NCI-H2196 treated with DMSO at 0.1 percent for 48 hours (cell line): ENCODE data around the gene TTC6.

Source experiments
- DNase-seq: peaks from one replicate; lab custom pipeline; 2025; ENCODE audit not compliant: unreplicated experiment; lab: John Stamatoyannopoulos, UW

The TTC6 gene

GRCh38 chr14:37620856-37621255 lies 25.4 kb downstream of the TTC6 start:
- DNase-seq = no peak

GRCh38 chr14:37622231-37622923 lies 26.9 kb downstream of the TTC6 start:
- DNase-seq = no peak

GRCh38 chr14:37623426-37623951 lies 28.1 kb downstream of the TTC6 start:
- peak; percentile 36 for DNase-seq

GRCh38 chr14:37623971-37624370 lies 28.5 kb downstream of the TTC6 start:
- DNase-seq = no peak

DNA sequence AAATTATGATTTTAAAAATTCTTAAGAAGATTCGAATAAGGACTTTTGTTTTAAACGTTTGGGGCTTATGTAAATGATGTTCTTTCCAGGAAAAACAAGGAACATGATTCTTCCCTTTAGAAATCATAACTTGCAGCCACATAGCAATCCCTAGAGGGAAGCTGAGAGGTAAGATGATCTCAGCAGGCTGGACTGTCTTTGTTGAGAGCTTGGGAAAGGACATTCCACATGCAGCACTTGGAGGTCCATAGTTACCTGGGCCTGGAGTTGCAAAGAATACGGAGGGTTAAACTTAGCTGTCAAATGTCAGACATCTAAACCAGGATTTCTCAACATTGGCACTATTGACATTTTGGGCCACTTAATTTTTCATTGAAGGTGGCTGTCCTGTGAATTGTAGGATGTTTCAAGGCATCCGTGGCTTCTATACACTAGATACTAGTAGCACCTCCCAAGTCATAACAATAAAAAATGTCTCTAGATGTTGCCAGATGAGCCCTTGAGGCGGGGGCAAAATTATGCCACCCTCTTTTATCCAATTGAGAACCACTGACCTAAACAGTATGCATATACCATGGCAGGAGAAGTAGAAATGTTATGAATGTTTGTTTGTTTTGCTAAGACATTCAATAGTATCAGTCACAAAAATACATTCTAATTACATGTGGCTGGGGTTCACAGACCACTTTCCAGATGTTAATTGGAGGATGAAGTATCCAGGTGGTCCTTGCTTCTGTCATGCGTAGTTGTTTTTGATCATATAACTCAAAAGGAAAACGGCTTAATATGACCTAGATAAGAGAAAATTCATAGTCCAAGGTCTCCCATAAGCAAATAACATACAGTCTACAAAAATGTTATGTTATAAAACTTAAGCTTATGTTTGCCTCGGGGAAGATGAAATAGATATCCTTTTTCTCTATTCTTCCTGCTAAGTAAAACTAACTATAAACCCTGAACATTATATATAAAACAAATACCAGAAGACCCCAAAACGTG lies 30.5 kb downstream of the TTC6 start:
- no peak for DNase-seq

DNA sequence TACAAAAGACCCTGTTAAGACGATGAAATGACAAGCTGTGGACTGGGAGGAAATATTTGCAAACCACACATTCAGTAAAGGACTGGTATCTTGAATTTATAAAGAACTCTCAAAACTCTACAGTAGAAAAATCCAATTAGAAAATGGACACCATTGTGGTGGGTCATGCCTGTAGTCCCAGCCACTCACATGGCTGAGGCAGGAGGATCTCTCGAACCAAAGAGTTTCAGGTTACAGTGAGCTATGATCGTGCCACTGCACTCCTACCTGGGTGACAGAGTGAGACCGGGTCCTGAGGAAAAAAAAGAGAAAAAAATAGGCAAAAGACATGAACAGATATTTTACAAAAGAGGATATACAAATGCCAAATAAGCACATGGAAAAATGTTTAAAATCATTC lies 41.9 kb downstream of the TTC6 start:
- no peak for DNase-seq

DNA sequence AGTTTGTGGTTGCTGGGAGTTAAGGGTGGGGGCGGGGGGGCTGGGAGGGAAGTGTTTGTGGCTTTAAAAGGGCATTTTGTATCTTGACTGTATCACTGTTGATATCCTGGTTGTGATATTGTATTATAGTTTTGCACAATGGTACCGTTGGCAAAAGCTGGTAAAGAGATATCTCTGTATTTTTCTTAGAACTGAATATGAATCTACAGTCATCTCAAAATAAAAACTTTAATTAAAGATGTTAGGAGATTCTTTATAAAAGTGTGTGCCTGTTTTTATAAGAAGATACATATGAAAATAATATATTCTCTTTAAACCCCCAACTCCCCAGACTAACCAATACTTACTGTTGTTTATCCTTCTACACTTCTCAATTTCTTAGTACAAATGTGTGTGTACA lies 43.2 kb downstream of the TTC6 start:
- DNase-seq = no peak

DNA sequence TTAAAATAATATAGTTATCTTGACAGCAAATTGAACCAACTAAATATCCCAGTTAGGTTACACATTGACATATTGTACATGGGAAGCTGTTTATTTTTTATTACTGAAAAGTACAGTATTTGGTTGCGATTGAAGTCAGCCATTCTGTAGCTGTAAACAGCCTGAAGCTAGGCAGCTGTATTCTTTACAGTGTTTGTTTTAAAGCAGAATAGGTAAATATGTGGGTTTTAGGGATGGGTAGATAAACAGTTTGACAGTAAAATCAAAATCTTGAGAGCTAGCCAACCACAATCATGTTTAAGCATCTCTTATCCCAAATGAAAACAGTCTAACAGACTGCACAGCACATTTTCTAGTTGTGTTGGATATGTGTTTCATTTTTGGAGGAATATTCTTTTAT lies 45.7 kb downstream of the TTC6 start:
- no peak for DNase-seq

DNA sequence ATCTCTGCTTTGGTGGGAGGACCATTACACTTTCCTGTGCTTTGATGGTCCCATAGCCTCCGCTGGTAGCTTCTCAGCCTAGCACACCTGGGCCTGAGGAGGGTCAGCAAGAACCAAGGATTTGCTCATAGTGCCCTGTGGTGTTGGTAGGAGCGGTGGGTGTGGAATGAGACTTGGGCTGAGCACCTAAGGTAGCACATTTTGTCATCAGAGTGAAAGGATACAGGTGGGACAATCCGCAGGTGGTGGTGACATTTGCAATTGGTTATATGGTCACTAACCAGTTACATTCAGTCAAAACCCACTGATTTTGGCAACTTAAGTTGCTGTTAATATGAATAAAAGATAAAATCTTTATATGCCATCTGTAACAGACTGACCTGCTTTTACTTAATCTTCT lies 46.7 kb downstream of the TTC6 start:
- DNase-seq = no peak

DNA sequence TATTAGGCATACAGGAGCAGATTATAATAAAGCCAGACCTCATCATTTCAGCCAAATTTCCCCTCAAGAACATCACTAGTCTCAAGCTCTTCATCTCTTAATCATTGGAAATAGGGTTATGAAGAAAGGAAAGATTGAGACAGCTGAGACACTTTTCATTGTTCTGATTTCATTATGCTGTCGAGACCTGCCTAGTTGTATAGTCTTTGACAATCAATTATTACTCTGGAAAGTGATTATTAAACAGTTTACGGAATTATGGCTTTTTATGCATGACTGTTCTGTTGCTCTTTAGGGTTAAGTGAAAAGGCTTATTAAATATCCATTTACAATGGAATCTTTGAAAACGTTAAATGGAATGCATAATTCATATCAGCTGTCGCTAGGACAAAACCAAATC lies 48.3 kb downstream of the TTC6 start:
- no peak for DNase-seq
